DMS153 (cell line): ENCODE data around the gene JAM3.
"Not testable (repeated sequence)": the region's sequence is repeated elsewhere in the genome, so short reads cannot be mapped to it uniquely, and the experiment has no call there.

Experiments
- DNase-seq: peaks from one replicate; lab custom pipeline; 2025; lab: John Stamatoyannopoulos, UW

The JAM3 gene

DNA sequence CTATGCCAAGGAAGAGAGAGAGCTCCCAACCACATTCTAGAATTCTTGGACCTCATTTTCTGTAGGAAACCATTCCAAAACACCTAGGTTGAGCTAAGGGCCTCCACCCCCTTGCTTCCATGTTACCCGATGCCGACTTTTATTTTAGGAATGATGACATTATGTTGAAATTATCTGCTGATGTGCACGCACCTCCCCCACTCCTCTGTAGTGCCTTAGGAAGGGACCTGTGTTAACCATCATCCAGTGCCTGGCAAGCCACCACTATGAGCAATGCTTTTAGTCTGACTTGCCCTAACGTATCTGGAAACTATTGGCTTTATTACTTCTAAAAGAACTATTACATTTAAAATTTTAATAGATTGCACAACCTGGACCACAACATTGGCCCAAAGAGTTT, 112.8 kb downstream of the JAM3 start:
- DNase-seq = no peak

DNA sequence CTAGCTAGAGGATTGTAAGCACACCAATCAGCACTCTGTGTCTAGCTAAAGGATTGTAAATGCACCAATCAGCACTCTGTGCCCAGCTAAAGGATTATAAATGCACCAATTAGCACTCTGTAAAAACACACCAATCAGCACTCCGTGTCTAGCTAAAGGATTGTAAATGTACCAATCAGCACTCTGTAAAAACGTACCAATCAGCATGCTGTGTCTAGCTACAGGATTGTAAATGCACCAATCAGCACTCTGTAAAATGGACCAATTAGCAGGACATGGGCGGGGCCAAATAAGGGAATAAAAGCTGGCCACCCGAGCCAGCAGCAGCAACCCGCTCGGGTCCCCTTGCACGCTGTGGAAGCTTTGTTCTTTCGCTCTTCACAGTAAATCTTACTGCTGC, 119.2 kb downstream of the JAM3 start:
- not testable (repeated sequence) for DNase-seq

DNA sequence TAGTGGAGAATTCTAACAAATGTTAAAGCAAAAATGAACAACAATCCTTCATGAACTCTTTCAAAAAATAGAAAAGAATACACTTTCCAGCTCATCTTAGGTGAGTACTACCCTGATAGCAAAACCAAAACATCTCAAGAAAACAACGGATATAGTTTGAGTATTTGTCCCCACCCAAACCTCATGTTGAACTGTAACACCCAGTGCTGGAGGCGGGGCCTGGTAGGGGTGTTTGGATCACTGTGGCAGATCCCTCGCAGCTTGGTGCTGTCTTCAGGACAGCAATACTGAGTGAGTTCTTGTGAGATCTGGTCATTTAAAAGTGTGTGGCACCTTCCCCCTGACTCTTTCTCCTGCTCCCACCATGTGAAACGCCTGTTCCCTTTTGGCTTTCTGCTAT, 127.9 kb downstream of the JAM3 start:
- DNase-seq = no peak

DNA sequence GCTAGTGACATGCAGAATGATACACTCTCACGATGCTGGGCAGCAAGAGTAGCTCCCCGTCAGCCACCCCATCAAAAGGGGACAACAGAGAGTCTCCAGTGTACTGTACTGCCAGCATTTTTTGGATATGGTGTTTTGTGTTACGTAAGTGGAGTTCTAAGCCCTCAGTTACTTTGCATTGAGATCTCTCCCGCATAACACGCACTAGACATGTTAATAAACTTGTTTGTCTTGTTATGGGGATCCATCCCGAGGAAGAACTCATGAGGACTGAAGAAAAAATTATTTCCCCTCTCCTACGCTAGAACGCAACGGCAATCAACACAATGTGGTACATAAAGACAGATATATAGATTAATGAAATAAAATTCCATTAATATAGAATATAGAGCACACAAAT, 130.7 kb downstream of the JAM3 start:
- no peak for DNase-seq

DNA sequence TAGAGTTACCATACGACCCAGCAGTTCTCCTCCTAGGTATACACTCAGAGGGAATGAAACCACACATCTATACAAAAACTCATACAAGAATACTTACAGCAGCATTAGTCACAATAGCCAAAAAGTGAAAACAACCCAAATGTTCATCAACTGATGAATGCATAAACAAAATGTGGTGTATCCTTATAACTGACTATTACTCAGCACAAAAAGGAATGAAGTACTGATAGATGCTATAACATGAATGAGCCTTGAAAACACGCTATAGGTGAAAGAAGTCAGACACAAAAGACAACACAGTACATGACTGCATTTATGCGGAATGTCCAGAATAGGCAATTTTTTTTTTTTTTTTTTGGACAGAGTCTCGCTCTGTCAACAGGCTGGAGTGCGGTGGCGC, 131.8 kb downstream of the JAM3 start:
- DNase-seq = no peak
